Stimulated activated CD4-positive, alpha-beta T cell treated with anti-CD3 and anti-CD28 coated beads, Interleukin-15, amount 100 ng/mL, for 48 hours (primary cell): ENCODE measurements around the gene DSG4.
"Not testable (repeated sequence)": the region's sequence is repeated elsewhere in the genome, so short reads cannot be mapped to it uniquely, and the experiment has no call there.

Source experiments
- DNase-seq, 2 donors: peaks; one replicate each; pipeline ENCODE4 v3.0.0-alpha.2; 2020; ENCODE audit warnings: low read depth in 2 of 2

DSG4 gene, protein sequence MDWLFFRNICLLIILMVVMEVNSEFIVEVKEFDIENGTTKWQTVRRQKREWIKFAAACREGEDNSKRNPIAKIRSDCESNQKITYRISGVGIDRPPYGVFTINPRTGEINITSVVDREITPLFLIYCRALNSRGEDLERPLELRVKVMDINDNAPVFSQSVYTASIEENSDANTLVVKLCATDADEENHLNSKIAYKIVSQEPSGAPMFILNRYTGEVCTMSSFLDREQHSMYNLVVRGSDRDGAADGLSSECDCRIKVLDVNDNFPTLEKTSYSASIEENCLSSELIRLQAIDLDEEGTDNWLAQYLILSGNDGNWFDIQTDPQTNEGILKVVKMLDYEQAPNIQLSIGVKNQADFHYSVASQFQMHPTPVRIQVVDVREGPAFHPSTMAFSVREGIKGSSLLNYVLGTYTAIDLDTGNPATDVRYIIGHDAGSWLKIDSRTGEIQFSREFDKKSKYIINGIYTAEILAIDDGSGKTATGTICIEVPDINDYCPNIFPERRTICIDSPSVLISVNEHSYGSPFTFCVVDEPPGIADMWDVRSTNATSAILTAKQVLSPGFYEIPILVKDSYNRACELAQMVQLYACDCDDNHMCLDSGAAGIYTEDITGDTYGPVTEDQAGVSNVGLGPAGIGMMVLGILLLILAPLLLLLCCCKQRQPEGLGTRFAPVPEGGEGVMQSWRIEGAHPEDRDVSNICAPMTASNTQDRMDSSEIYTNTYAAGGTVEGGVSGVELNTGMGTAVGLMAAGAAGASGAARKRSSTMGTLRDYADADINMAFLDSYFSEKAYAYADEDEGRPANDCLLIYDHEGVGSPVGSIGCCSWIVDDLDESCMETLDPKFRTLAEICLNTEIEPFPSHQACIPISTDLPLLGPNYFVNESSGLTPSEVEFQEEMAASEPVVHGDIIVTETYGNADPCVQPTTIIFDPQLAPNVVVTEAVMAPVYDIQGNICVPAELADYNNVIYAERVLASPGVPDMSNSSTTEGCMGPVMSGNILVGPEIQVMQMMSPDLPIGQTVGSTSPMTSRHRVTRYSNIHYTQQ

DNA sequence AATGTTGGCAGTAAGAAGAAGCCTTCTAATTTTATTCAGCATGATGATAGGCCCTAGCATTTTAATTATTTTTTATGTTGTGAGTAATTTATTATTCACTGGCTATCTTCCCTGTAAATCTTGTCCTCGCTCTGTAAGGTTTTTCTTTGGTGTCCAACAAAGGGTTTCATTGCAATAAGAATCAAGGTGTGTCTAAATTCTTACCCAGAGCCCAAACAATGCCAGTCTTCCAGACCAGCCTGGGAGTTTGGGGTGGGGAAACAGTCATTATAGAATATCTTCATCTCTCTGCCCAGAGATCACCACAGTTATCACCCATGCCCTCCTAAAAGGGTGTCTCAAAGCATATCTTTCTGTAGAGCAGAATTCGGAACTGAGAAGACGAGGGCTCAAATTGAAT lies at the start of gene DSG4:
Gene DSG4, plus strand, starts transcription at position 301 of the 400 bp plus-strand sequence. CDS start 135 bp downstream, outside the sequence.
- no peak for DNase-seq

DNA sequence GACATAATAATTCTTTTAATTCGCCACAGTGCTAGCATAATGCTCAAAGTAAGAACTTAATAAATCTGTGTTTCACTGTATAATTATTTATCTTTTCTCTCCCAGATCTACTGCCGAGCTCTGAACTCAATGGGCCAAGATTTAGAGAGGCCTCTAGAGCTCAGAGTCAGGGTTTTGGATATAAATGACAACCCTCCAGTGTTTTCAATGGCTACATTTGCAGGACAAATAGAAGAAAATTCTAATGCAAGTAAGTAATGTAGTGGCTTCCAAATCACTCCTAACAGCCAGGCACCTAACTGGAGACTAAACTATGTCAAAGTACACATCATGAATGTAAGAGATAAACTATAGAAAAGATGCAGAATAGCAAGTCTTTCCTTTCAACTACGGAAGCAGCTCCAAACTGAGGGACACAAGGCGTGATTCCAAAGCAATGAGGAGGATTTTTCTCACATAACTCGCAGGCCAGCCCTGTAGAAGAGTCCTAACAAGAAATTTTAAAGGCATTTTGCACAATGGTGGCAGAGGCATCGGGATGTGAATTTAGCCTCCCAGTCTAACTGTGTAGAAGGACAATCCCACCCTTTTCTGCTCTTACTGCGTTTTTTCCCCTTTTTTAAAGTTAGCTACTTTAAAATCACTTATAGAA lies 46.7 kb upstream of the DSG4 start:
- no peak for DNase-seq

DNA sequence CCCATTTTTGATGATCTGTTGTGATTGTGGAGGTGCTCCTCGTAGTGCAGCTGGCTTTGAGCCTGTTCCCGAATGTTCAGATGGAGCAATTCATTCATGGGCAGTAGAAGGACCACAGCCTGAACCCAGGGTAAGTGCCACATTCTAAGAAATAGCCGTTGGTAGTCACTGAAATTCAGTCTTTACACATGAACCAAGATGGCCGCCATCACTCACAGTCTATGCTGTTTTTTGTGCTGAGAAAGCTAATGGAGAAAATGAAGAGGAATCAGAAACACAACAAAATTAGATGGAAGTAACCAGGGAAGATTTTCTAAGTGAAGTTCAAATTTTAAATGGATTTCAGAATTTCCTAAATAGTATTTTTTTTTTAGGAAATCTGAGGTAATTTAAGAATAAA lies 33.1 kb upstream of the DSG4 start:
- DNase-seq = no peak

DNA sequence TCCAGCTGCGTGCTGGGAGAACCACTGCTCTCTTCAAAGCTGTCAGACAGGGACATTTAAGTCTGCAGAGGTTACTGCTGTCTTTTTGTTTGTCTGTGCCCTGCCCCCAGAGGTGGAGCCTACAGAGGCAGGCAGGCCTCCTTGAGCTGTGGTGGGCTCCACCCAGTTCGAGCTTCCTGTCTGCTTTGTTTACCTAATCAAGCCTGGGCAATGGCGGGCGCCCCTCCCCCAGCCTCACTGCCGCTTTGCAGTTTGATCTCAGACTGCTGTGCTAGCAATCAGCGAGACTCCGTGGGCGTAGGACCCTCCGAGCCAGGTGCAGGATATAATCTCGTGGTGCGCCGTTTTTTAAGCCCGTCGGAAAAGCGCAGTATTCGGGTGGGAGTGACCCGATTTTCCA lies 23.2 kb upstream of the DSG4 start:
- not testable (repeated sequence) for DNase-seq

DNA sequence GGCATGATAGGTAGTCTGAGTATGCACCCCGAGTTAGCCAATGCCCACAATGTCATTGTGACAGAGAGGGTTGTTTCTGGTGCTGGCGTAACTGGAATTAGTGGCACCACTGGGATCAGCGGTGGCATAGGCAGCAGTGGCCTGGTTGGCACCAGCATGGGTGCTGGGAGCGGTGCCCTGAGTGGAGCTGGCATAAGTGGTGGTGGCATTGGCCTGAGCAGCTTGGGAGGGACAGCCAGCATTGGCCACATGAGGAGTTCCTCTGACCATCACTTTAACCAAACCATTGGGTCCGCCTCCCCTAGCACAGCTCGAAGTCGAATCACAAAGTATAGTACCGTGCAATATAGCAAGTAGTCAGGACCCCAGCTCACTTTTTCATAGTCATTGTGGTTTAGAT lies 21.6 kb upstream of the DSG4 start:
- no peak for DNase-seq

DNA sequence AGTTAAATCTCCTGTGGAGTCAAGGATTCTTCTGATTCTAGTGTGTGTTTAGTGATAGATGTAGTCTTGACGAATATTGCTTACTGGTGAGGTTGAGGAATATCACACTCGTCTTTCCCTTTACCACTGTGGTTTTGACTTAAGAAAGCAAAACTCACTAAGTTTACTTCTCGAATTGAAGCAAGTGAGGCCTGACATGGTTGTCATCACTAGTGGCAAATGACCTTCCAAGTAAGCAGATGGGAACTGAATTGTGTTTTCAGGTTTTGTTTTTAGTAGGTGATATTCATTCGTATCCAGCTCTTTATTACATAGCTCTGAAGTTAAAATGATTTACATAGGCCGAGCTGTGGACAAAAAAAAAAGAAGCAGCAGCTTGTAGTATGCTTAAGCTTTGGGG lies 20.6 kb upstream of the DSG4 start:
- DNase-seq = no peak

DNA sequence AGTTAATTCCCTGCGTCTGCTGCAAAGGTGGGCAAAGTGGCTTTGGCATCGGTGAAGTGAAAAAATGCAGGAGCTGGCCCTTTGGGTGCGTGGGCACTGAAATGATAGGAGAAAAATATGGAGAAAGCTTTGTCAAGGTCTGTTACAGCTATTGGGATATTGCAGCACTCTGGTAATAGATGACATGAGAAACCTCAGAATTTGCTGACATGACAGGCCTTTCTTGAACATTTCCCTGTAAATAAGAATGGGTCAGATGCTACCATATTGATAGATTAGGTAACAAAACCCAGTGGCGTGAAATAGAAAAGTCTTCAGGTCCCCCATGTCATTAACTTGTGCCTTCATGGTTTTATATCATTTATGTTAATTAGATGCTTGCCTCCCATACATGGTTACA lies 12.4 kb upstream of the DSG4 start:
- DNase-seq = no peak

DNA sequence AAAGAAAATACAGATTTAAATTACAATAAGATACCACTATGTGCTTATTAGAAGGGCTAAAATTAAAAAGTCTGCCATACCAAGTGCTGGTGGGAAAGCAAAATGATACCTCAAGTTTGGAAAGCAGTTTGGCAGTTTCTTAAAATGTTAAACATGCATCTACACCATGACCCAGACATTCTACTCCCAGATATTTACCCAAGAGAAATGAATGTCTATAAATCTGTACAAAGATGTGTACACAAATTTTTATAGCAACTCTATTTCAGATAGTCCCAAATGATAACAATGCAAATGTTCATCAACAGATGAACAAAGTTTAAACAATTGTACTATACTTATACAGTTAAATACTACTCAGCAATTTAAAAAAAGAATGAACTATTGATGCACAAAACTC lies 7.1 kb upstream of the DSG4 start:
- no peak for DNase-seq

DNA sequence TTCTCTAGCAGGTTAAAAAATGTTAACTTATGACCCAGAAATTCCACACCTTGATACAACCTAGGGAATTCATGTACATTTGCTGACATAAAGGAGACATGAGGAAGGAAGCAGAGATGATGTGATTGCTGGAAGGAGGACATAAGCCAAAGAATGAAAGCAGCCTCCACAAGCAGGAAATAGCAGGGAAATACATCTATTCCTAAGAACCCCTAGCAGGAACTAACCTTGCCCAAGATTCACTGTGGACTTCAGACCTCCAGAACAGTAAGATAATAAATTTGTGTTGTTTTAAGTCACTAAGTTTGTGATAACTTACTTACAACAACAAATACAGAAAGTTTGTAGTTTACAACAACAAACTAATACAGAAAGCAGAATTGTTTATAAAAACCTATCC lies 4.6 kb upstream of the DSG4 start:
- no peak for DNase-seq

DNA sequence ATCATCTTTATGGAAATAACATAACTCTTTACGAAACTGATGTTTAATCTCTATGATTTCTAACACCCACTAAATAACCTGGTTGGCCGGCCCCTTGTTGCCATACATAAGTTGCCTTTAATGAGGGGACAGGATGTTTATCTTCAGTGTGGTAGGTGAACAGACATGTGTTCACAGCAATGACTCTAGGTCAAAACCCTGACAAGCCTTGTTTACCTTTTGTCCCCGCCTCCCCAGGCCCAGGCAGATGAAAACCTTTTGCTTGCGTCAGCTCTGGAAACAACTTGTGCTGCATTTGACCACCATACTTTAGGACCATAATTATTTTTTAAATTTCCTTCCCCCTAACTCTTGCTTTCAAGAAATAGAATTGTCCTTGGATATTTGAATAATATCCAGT lies 2.9 kb upstream of the DSG4 start:
- no peak for DNase-seq

DNA sequence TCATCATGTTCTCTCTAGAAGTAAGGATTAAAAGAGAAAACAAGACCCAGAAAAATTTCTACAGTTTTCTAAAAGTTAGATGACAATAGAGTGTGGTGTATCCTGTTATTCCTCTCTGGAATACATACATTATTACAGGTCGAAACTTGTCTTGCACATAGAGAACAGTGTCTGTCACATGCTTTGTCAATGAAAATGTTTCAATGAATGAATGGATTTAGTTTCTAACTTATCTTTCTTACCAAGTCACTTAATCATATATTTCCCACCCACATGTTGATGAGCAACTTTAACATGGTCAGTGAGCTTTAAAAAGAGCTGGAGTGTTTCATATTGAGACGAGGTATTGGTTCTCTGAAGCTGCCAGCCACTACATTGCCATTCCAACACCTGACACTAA lies 4.3 kb downstream of the DSG4 start:
- no peak for DNase-seq

DNA sequence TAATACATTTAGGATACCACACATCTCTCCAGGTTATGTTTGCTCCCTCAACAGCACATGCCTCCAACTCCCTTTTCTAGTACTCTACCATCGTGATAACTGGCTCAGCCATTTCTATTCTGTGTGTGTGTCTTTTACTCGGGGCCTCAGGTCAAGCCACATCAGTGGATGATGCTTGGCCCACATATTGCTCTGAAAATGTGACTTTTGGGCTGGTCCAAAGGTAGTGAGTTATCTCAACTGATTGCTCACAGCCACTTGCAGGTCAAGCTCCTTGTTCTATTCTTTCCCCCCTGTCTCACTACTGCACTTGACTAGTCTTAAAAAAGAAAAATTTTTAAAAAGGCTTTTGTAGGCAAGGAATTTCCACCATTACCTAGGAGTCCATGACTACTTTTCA lies 5.5 kb downstream of the DSG4 start:
- no peak for DNase-seq

DNA sequence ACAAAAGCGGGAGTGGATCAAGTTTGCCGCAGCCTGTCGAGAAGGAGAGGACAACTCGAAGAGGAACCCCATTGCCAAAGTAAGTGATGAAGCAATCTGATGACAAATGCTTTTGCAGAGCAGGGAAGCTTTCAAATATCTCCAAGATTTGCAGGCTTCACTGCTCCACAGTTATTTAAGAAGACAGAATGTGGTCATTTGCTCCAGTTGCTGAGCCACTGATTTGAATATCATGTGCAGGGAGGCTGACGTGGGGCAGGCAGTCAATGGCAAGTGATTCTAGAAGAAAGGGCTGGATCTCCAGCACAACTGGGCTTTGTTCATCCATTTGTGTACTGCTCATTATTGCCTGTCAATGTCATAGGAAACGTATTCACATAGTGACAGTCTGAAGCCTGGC lies 10.2 kb downstream of the DSG4 start:
- DNase-seq = no peak

DNA sequence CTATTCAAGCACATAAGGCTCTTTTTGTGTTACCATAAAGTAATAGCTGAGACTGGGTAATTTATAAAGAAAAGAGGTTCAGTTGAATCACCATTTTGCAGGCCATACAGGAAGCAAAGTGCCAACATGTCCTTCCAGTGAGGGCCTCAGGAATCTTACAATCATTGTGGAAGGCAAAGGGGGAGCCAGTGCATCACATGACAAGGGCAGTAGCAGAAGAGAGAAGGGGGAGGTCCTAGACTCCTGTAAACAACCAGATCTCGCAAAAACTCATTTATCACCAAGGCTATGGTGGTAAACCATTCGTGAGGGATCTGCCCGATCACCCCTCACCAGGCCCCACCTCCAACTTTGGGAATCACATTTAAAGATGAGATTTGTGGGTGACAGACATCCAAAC lies 16.7 kb downstream of the DSG4 start:
- no peak for DNase-seq

DNA sequence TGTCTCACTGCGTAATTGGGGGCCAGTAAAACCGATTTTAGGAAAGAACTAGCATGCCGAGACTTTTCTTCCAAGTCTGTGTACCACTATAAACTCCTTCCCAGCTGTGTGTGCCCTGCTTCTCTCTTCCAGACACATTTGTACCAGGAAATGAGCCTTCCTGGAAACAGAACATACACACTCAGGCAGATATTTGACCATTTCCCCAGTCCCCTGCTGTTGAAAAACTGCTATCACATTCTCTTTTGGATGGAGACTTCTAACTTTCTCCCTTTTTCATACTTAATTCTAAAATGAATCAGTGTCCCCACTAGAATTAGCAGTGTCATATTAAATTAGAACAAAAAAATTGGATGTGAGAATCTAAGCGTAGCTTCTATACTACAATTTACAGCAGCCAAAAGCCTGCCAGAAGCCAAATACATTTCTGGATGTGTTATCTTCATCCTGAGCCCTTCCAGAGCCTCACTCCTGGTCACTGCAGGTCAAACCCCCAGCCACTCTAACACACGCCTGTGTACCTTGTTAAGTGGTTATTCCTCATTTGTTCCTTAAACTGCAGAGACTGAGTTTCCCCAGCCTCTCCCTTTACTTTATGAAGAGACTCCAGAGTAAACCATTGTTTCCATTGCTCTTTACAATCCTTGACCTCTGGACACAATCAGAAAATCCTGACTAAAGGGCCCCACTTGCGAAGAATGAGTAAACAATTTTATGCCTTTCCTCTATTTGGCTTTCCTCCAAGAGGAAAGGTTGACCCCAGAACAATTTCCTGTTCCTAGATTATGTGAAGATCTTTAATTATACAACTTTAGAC lies 20.4 kb downstream of the DSG4 start:
- DNase-seq = no peak

DNA sequence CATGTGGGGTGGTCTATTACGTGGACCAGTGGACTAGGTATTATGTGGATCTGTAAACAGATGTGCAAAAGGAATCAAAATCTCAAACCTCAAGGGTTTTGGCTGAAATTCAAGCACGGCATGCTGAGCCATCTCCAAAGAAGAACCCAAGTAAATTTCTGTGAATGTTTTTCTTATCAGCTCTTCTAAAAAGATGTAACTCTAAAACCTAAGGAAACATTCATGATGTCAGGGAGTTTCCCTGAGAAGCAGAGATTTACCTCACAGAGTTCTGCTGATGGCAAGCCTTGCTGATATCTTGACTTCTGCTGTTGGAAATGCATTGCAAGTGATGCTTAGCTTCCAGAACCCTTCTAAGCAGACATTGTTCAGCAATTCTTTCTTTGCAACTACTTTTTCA lies 21.6 kb downstream of the DSG4 start:
- no peak for DNase-seq

DNA sequence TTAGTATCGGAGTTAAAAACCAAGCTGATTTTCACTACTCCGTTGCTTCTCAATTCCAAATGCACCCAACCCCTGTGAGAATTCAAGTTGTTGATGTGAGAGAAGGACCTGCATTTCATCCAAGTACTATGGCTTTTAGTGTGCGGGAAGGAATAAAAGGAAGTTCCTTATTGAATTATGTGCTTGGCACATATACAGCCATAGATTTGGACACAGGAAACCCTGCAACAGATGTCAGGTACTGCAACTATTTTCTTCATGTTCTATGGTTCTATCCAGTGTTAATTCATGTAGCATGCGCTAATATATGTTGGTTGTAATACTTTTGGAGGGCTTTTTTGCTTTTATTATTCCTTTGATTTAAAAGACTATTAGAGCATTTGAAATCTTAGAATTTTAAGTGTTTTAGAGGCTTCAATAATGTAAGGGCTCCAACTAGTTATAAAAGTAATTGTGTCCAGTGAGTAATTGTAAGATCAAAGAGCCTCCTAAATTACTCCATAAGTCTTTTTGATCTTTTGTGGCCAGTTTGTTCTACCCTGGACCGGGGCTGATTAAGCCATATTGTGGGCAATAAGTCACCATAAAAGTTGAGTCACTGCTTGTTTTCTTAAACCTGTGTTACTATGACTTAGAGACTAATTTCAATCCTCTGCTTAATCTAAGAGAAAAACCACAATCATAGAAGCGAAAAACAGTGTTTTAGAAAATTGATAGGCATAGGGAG lies 22.9 kb downstream of the DSG4 start:
- DNase-seq = no peak

DNA sequence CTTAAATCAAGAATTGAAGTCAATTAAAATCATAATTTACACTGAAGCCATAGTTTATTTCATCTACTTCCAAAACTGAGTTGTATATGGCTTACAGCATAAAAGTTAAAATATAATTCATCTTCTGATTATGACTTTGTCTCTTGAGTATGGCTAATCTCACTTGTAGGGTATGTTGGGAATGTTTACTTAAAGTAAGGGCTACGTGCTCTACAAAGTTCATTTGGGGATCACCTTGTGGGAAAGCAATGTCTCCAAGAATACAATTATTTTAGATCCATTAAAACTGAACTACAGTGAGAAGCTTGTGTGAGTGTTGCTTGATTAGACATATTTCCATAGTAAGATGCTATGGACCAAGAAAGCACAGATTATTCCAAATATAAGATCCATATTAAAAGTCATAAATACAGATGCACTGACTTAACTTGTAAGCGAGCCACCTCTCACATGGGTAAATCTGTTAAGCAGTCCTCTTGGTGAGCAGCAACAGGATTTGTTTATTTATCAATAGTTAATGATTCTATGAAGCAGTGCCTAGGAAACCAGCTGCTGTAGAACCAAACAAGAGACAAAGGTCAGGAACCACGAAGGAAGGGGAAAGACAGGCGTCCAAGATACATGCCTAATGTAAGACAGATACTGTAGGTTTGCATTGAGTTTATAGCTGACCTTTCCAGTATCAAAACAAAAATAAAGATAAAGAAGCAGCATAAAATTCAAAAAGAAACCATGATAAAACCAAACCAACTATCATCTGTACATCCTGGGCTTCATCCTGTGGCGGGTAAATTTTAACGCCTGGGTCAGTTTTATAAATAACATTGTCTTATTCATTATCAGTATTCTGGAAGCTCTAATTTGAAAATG lies 24.8 kb downstream of the DSG4 start:
- no peak for DNase-seq

DNA sequence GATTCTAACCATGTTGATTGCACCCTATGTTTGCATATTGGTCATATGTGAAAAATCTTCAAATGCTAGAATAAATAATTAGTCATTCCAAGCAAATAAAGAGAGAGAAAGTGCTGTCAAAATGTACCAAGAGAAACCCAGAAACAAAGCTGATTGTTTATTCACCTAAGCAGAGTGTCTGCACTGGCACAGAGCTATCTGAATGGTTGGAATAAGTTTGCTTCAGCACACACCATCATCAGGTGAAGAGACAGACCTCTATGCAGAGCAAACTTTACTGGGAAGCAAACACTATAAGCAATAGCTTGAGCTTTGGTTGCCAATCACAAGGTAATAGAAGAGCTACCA lies 25.4 kb downstream of the DSG4 start:
- DNase-seq = no peak

DNA sequence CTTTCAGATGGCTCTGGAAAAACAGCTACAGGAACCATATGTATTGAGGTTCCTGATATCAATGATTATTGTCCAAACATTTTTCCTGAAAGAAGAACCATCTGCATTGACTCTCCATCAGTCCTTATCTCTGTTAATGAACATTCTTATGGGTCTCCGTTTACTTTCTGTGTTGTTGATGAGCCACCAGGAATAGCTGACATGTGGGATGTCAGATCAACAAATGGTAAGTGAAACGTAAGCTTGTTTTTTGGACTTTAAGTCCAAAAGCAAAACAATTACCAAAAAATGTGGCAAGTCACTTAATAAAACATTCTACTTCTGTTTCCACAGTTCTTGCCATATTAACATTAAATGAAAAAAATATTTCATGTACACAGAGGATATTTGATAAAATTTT lies 26.8 kb downstream of the DSG4 start:
- DNase-seq = no peak
